ENCODE results near the gene ZC3H12A.

The ZC3H12A gene

GRCh38 chr1:37456614-37457013, 17.8 kb upstream of the ZC3H12A start:
- DNase-seq: no peak

- DNase-seq: peak; percentile 69
Observed at GRCh38 chr1:37458551-37458950, 15.8 kb upstream of the ZC3H12A start.

GRCh38 chr1:37461698-37462436, 12.5 kb upstream of the ZC3H12A start:
- no peak for DNase-seq

- no peak for DNase-seq
Observed at GRCh38 chr1:37464443-37464842, 9.9 kb upstream of the ZC3H12A start.

GRCh38 chr1:37465593-37466517, 8.5 kb upstream of the ZC3H12A start:
- DNase-seq: no peak

GRCh38 chr1:37468037-37468436, 6.3 kb upstream of the ZC3H12A start:
- no peak for DNase-seq

GRCh38 chr1:37469386-37469785, 5.0 kb upstream of the ZC3H12A start:
- no peak for DNase-seq

- DNase-seq: peak; percentile 98
Observed at GRCh38 chr1:37471345-37472231, 2.8 kb upstream of the ZC3H12A start.

- no peak for DNase-seq
Observed at GRCh38 chr1:37472281-37472680, 2.1 kb upstream of the ZC3H12A start.

- no peak for DNase-seq
Observed at GRCh38 chr1:37472994-37473393, 1.4 kb upstream of the ZC3H12A start.

GRCh38 chr1:37473431-37474045, 842 bp upstream of the ZC3H12A start:
- DNase-seq: peak; percentile 97

- no peak for DNase-seq
Observed at GRCh38 chr1:37474697-37475379, 458 bp downstream of the ZC3H12A start.

- DNase-seq: no peak
Observed at GRCh38 chr1:37475380-37476086, 1.2 kb downstream of the ZC3H12A start.

- no peak for DNase-seq
Observed at GRCh38 chr1:37476087-37476452, 1.7 kb downstream of the ZC3H12A start.

GRCh38 chr1:37476460-37477197, 2.2 kb downstream of the ZC3H12A start:
- peak; percentile 73 for DNase-seq

- DNase-seq: peak; percentile 79
Observed at GRCh38 chr1:37477198-37477931, 3.0 kb downstream of the ZC3H12A start.

- no peak for DNase-seq
Observed at GRCh38 chr1:37477946-37478345, 3.6 kb downstream of the ZC3H12A start.

- no peak for DNase-seq
Observed at GRCh38 chr1:37478451-37478881, 4.1 kb downstream of the ZC3H12A start.

- no peak for DNase-seq
Observed at GRCh38 chr1:37478890-37479254, 4.5 kb downstream of the ZC3H12A start.
